ENCODE data around the gene PCP2.
A peak's percentile ranks its signal among the peaks of the same experiment; 100 is the strongest.

Gene PCP2

GRCh38 chr19:7638802-7639465 is 5.4 kb upstream of the PCP2 start:
- DNase-seq = no peak

GRCh38 chr19:7637374-7638256 is 4.1 kb upstream of the PCP2 start:
- DNase-seq = peak; percentile 37

DNA sequence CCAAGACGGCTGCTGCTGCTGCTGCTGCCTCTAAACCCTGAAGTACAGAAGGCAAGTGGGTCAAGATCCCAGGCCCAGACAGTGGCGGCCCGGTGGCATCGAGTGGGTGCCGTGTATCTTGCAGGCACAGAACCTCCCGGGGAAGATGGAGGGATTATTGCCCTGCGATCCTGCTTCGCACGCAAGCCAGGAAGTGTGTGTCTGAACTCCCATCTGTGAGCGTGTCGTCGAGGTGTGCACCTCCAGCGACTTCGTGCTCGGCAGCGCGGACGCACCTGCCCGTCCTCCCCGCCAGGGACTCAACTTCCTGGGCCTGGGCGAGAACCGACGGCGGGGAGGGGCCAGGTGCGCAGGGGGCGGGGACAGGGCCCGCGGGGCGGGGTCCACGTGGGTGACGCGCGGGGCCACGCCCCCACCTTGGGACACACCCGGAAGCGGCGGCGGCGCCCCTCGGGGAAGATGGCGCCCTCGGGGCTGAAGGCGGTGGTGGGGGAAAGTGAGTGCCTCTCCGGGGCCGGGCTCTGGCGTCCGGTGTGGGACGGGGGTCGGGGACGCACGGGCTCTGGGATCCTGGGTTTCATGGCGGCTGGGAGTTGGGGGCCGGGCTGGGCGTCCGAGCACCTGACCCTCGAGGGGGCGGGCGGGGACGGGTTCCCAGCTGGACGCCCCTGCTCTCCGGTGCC is 3.3 kb upstream of the PCP2 start, which contains the start of gene STXBP2:
TSS of gene STXBP2 (plus strand) at position 420 of the 683 bp plus-strand sequence. CDS start at position 460, 40 bp downstream.
- peak; percentile 95 for DNase-seq

GRCh38 chr19:7636317-7636690 is 2.8 kb upstream of the PCP2 start:
- no peak for DNase-seq

DNA sequence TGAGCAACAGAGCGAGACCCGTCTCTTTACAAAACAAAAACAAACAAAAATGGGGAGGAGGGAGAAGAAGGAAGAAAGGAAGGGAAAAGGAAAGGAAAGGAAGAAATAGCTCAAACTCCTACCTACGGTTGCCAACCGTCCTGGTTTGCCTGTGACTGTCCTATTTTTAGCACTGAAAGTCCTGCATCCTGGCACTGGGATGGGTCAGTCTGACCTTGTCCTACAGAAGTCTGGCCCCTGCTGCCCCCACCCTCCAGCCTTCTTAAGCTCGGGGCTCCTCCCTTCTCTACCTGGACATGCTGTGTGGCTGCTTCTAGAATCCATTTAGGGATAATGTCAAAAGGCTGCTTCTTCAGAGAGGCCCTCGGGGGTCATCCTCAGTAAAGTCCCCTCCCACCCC is 2.2 kb upstream of the PCP2 start:
- no peak for DNase-seq

DNA sequence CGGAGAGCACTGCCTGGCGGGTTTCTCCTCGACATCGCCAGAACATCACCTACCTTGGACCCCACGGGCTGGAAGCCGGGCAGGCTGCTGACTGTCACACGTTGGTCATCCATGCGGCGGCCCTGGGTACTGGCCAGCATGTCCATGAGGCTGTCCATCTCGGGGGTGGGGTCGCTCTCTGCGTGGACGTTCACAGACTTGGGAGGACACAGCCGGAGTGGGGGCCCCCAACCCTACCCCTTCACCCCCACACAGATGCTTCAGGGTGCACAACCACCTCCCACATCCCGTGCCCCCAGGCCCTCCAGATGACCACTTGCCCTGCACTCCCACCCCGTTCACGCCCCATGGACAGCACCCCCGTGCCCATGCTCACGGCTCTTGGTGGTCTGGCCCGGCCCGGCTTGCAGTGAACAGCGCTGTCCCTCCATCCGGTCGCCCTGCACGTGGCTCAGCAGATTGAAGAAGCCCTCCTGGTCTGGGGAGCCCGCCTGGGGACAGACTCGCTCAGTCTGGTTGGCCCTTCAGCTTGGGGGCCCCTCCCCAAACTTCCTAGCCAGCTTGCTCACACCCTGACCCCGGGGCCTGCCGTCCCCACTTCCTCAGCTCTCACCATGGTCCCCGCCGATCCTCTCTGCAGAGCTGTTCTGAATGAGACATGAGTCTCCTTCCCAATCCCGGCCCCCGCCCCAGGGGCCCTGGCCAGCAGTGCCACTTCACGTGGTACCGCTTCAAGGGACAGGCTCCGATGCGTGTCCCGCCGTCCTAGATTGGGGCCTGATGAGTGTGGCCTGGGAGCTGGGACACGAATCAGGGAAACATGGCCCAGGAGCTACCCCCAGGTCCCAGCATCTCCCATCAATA is 947 bp downstream of the PCP2 start:
- DNase-seq = no peak

DNA sequence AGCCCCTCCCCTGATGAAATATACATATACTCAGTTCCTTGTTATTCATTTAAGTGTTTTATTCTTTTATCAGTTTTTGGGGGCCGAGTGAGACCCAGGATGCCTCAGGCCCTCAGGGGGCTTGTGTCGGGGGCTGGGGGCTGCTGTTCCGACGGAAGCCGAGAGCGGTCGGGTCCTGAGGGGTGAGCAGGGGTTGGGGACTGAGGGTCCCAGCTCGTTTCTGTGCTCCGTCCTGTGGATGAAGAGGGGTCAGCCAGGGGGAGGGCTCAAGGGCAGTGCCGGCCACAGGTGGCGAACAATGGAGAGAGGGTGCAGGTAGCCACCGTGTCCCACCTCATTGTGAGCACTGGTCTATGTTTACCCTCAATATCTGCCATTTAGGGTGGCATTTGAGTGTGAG is 1.9 kb downstream of the PCP2 start:
- DNase-seq = no peak

DNA sequence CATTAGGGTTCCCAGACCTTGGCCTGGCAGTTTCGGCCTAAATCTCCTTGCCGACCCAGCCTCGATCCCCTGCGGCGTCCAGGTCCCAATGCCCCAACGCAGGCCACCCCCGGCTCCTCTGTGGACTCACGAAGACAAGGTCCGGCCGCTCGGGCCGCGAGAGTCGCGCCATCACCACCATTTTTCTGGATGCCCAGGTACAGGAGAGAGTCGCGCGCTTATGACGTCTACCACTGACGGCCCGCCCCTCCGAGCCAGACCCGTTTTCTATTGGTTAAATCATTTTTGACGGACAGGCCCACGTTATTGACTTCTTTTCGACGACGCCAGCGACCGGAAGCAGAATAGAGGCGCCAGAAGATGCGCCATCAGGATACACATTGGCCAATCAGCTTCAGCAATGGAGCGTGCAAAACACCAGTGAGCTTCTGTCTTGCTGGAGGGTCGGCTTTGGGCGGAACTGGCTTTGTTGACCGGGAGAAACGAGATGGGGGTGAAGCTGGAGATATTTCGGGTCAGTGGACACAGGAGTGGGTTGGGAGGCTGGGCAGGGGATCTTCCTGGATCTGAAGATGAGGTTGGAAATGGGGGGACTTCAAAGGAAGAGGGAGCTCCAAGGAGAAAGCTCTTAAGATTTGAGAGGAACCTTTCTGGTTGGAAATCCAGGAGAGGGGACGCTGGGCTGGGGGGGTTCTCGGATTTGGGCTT is 4.0 kb downstream of the PCP2 start, which contains the start of the genes PET100 and XAB2:
TSS of gene PET100 (plus strand) at position 447 of the 708 bp plus-strand sequence. CDS start at position 488, 41 bp downstream.
TSS of gene XAB2 (minus strand) at position 199 of the 708 bp plus-strand sequence. CDS start at position 181, 18 bp downstream.
- peak; percentile 98 for DNase-seq

DNA sequence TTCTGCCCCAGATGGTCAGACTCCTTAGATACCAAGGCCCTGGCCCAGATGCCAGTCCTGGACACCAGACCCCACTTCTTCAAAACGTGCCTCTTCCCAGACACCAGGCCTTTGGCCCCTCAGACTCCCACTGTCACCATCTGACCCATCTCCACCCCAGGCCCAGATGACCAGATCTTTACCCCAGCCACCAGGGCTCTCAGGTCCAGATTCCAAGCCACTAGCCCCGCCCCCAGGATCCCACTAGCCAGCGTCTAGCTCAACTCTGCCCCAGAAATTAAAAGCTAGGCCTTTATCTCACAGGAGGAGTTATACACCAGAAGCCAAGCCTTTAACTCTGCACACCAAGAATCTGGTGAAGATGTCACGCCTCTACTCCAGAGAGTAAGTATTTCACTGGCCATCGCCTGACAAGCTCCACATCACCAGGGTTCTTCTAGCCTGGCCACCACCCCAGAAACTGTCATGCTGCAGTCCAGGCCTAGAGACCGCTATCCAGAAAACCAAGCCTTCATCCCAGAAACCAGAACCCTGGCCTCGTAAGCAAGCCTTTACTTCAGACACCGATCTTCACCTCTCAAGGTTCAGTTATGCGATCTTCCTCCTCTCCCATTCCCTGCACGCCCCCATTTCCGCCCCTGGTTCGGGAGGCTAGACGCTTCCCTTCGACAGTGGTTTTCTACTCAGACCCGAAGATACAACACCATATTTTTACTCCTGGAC is 4.8 kb downstream of the PCP2 start:
- DNase-seq = no peak

DNA sequence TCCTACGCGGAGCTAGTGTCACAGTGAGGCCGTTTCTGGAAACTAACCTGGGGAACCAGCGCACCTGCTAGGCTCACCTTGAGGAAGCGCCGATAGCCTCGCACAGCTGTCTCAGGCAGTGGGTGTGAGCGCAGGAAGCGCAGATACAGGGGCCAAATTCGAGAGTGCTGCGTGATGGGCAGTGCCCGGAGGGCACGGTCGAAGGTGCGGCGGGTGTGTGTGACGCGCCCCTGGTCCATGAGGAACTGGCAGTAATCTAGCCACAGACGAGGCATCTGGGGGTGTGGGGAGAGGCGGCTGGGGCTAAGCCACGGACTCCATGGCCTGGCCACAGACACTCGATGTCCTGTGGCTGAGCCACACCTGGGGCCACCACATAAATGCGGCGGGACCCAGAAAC is 6.4 kb downstream of the PCP2 start:
- no peak for DNase-seq

DNA sequence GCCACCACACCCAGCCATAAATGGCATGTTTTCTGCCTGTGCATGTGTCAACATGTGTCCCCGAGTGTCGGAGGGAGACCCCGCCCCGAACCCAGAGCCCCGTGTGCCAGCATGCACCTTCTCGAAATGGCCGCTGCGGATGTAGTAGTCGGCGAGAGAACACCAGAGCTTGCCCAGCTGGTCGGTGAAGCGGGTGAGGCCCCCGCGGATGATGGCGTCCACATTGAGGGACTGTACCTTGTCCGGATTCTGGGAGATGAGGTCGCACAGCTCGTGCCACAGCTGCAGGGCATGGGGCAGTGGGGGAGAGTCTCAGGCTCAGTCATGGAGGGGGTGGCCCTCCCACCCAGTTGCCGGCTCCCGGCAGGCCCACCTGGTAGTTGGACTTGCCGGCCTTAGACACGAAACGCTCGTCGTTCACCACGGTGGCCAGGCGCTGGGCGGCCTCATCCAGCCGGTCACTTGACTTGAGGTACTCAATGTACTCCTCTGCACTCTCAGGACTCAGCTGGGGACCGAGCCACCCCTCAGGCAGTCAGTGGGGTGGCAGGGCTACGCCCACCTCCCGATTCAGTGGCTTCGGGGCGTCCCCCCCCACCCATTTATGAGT is 7.7 kb downstream of the PCP2 start:
- no peak for DNase-seq

DNA sequence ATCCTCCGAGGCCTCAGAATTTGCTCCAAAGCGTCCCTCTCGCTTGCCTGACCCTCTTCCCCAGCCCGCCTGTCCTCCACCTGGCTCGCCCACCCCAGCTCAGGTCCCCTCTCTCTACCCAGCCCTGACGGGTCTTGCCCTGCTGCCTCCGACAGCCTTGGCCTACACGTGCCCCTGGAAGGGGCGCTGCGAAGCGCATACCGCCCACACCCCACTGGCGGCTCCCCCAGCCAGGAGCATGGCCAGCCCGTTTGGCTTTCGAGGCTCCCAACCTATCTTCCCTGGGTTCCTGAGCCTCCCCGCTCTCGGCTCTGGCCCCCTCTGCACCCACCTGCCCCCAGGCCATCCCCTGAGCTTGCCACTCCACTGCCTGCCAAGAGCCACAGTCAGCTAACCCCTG is 8.7 kb downstream of the PCP2 start:
- DNase-seq = no peak

- DNase-seq = no peak
Measured at GRCh38 chr19:7623725-7624603, 9.6 kb downstream of the PCP2 start.

GRCh38 chr19:7622933-7623685 is 10.4 kb downstream of the PCP2 start:
- DNase-seq = no peak

GRCh38 chr19:7620442-7621412 is 12.8 kb downstream of the PCP2 start:
- no peak for DNase-seq

GRCh38 chr19:7619671-7620441 is 13.7 kb downstream of the PCP2 start:
- DNase-seq = no peak
